Activated naive CD4-positive, alpha-beta T cell treated with anti-CD3 and anti-CD28 coated beads, Interleukin-2, amount 50 U/mL, for 16 hours (primary cell): ENCODE results near the gene FBLN2.
"Not testable (repeated sequence)": the region's sequence is repeated elsewhere in the genome, so short reads cannot be mapped to it uniquely, and the experiment has no call there.

ENCODE experiments used
- DNase-seq: peaks from one replicate; pipeline ENCODE4 v3.0.0-alpha.2; 2020

FBLN2 gene

DNA sequence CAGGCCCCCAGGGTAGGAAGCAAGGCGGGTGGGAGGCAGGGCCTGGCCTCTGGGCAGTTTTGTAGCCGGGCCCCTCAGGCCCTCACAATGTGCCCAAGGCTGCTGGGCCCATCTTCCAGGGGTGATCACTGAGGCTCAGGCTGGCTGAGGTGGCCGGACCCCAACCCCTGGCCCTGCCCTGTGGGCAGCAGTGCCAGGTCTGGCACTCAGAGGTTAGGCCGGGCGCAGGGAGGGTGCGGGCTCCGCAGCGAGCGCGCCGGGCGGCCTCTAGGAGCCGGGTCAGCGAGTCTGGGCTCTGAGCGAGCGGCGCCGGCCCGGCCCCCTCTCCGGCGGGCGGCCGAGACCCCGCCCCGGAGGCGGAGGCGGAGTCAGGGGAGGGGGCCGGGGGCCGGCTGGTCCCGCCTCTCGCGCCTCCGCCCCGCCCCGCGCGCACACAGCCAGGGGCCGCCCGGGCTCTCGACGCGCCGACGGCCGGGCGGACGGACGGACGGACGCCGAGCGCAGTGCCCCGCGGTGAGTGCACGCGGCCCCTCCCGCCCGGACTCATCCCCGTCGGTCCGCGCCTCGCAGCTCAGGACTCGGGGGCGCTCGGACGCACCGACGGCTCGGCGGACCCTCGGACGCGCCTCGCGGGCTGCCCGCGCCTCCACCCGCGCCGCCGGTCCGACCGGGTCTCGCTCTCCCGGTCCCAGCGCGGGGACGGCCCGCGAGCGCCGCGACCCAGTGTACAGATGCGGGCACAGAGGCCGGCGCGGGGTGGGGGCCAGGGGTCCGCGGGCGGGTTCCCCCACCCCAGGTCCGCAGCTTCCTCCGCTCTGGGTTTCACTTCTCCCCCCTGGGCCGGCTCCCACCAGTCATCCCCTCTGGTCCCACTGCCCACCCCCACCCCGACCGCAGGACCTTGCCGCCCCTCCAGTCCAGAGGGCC, at the start of gene FBLN2:
Gene FBLN2, plus strand, starts transcription at position 430 of the 927 bp plus-strand sequence. CDS start 21,231 bp downstream, outside the sequence.
- peak; percentile 22 for DNase-seq

DNA sequence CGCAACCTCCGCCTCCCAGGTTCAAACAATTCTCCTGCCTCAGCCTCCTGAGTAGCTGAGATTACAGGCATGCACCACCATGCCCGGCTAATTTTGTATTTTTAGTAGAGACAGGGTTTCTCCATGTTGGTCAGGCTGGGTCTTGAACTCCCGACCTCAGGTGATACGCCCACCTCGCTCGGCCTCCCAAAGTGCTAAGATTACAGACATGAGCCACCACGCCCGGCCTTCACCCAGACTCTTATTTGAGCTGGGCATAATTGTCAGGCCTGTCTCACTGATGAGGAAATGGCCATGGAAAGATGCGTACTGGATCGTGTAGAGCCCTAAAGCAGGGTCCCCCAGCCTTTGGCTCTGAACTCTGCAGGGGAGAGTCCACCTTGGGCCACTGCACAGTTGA, 49.7 kb upstream of the FBLN2 start:
- not testable (repeated sequence) for DNase-seq

GRCh38 chr3:13500133-13500885, 48.6 kb upstream of the FBLN2 start:
- DNase-seq: no peak

DNA sequence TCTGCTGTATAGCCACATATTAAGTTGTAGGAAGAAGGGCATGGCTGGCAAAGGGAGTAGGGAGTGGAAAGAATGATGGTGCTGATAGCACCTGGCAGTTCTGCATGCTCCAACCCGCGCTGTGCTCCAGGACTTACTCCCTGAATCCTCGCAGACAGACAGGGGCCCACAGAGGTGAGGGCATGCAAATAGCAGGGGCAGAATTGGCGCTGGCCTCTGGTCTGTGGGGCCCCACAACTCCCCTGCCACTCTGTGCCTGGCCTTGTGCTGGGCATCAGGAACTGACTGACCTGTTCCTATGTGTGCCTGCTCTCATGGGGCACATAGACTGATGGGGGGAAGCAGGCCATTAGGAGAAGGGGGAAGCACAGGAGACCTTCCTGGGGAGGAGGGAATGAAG, 47.9 kb upstream of the FBLN2 start:
- DNase-seq: no peak

DNA sequence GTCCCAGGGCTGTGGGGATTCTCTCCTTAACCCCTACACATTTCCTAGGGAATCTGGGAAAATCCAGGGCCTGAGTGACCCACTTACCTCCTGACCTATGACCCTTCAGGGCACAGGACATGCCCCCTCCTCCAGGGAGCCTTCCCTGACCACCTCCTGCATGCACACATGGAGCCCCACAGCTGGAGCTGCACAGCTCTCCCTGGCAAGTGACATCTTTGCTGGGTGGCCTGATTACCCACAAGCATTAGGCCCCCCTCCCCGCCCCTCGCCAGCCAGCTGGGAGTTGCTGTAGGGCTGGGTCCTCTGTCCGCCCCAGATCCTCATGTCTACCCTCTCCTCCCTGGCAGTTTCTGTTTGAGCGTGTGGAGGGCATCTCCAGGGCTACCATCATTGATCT, 47.4 kb upstream of the FBLN2 start:
- DNase-seq: no peak

DNA sequence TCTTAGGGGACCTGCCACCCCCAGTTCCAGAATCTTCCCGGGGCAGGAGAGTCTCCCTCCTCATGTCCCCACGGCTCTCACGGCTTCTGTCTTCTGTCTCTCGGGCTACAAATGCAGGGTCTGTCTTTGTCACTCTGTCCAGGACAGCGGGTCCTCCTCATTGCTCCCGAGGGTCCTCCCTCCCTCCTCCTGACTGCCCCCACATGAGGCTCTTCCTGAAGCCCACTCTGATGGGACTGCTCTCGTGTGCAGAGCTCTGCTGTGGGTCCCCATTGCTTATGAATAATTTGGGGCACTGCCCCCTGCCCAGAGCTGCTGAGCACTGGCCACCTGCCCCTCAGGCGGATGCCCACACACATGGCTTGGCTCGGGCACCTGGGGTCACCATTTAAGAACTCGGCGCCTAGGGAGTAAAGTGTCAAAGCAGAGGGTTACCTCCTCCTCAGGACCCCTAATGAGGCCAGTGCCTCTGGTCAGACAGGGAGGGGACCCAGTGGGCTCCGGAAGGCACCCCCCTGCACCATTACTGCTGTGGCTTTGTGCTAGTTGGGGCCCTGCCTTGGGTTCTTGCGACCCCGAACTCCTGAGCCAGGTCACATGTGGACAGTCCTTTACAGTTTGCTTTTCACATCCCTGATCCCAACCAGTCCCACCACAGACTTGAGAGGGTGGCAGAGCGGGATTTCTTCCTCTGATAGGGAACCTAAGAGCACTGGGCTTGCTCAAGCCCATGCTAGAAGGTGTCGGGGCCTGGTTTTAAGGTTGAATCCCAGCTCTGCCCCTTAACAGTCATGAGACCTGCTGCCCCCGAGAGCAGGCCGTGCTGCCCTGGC, 46.8 kb upstream of the FBLN2 start:
- no peak for DNase-seq

- no peak for DNase-seq
These were observed 46.2 kb upstream of the FBLN2 start for GRCh38 chr3:13502791-13503060.

DNA sequence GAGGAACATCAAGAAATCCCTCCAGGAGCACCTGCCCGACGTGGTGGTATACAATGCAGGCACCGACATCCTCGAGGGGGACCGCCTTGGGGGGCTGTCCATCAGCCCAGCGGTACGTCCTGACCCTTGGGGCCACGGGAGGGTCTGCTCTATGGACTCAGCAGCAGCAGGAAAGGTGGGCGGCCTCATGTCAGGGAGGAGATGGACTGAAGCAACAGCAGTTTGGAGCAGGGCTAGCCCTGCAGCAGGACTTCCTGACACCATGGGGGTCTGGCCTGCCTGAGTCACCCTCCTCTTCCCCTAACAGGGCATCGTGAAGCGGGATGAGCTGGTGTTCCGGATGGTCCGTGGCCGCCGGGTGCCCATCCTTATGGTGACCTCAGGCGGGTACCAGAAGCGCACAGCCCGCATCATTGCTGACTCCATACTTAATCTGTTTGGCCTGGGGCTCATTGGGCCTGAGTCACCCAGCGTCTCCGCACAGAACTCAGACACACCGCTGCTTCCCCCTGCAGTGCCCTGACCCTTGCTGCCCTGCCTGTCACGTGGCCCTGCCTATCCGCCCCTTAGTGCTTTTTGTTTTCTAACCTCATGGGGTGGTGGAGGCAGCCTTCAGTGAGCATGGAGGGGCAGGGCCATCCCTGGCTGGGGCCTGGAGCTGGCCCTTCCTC, 44.6 kb upstream of the FBLN2 start:
- DNase-seq: no peak

GRCh38 chr3:13505147-13506130, 43.5 kb upstream of the FBLN2 start:
- DNase-seq: no peak

GRCh38 chr3:13506239-13506638, 42.7 kb upstream of the FBLN2 start:
- no peak for DNase-seq

GRCh38 chr3:13506680-13507079, 42.2 kb upstream of the FBLN2 start:
- no peak for DNase-seq

GRCh38 chr3:13507247-13507569, 41.7 kb upstream of the FBLN2 start:
- no peak for DNase-seq

DNA sequence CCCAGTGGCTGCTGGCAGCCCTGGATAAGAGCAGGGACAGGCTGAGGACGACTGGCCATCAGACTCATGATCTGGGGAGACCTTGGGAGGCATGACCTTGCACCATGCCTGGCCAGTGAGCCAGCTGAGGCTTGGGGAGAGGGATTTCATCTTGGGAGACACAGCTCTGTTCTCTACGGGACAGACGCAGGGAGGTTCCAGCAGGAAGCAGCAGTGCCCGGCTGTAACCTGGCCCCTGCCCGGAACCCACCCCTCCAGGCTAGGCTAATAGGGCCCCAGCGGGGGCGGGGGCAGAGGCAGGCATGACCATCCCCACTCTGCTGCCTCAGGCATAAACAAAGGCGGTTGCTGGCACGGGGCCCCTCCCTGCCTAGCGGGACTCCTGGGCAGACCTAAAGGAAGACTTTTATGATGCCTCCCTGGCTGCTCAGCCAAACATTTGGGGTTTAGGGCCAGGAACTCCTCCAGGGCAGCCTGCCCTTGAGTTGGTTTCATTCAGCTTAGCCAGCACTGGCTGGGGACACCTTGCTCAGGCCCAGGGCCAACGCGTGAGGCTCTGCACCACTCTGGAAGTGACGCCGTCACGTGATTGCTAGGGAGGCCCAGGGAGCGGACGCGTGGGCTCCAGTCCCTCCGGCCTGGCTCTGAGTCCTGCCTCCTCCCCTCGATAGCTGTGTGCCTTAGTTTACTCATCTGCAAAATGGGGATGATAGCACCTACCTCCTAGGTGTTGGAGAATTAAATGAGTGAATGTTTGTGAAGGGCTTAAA, 41.2 kb upstream of the FBLN2 start:
- DNase-seq: no peak

- DNase-seq: no peak
These were observed 40.4 kb upstream of the FBLN2 start for GRCh38 chr3:13508496-13508895.

GRCh38 chr3:13509059-13509815, 39.7 kb upstream of the FBLN2 start:
- DNase-seq: no peak

DNA sequence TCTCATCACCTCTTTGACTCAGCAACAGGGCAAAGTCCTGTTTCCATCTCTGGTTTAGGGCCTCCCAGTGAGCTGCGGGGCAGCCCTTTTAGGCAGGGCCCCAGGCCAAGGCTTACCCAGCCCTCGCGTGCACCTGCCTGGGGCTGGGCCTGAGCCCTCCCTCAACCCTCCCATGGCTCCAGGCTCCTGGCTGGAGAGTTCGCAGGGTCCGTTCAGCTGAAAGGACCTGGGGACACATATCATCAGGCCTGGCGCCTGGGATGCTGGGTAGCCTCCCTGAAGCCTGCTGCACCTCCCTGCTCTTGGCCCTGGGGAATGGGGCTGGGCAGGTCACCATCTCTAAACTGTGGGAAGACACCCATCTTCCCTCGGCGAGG, 39.1 kb upstream of the FBLN2 start:
- DNase-seq: no peak

GRCh38 chr3:13512451-13512850, 36.5 kb upstream of the FBLN2 start:
- no peak for DNase-seq

- DNase-seq: no peak
These were observed 35.6 kb upstream of the FBLN2 start for GRCh38 chr3:13513051-13513912.

- DNase-seq: no peak
These were observed 34.9 kb upstream of the FBLN2 start for GRCh38 chr3:13513913-13514517.
